Astrocyte (in vitro differentiated cells and primary cell): ENCODE measurements around the gene SLC5A12.

Experiments
- EZH2 ChIP-seq: IDR thresholded peaks from 2 replicates; pipeline ENCODE4 v1.6.1; 2012; ENCODE audit warnings: mild to moderate bottlenecking, low read length, inconsistent platforms; ENCODE audit not compliant: insufficient read depth
- TF ChIP-seq, protein P1 (sequence below): IDR thresholded peaks from 2 replicates; pipeline ENCODE4 v1.5.1; 2011; ENCODE audit warnings: low read depth, mild to moderate bottlenecking, inconsistent platforms, low read length, moderate library complexity; ENCODE audit not compliant: insufficient read depth

DNA sequence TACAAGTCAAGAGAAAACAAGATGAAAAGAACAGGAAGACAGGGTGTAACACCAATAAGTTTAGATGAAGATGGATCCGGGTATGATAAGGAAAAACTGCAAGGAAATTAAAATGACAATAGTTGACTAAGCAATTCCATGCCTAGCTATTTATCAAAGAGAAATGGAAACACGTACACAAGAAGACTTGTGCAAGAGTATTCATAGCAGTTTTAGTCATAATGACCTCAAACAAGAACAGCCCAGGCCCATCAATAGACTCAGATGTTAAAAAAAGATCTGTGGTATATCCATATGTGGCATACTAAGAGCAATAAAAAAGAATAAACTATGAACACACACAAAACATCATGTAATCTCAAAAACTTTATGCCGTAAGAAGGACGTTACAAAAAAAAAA is 33.2 kb downstream of the SLC5A12 start:
- TF ChIP-seq, protein P1, sequence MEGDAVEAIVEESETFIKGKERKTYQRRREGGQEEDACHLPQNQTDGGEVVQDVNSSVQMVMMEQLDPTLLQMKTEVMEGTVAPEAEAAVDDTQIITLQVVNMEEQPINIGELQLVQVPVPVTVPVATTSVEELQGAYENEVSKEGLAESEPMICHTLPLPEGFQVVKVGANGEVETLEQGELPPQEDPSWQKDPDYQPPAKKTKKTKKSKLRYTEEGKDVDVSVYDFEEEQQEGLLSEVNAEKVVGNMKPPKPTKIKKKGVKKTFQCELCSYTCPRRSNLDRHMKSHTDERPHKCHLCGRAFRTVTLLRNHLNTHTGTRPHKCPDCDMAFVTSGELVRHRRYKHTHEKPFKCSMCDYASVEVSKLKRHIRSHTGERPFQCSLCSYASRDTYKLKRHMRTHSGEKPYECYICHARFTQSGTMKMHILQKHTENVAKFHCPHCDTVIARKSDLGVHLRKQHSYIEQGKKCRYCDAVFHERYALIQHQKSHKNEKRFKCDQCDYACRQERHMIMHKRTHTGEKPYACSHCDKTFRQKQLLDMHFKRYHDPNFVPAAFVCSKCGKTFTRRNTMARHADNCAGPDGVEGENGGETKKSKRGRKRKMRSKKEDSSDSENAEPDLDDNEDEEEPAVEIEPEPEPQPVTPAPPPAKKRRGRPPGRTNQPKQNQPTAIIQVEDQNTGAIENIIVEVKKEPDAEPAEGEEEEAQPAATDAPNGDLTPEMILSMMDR: no peak
- no peak for TF ChIP-seq EZH2
